ENCODE data around the gene KRTAP5-10.
"Not testable (repeated sequence)": the region's sequence is repeated elsewhere in the genome, so short reads cannot be mapped to it uniquely, and the experiment has no call there.

Gene KRTAP5-10

DNA sequence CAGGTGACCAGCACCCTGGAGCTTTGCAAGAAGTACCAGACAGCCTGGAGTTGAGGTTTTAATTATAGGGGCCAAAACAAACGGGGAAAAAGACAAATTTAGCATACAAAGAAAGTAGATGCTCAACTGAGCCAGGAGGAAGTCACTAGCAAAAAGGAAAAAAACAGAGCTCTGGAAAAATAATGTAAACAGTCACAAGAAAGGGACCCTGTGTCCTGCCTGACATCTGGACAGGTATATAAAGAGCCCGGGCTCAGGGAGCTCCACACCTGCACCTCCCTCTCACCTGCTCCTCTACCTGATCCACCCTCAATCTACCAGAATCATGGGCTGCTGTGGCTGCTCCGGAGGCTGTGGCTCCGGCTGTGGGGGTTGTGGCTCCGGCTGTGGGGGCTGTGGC is at the start of gene KRTAP5-10:
Gene KRTAP5-10, plus strand, starts transcription at position 301 of the 400 bp plus-strand sequence. Its CDS starts 25 bp downstream, at position 326.
- DNase-seq (ENCODE audit: low spot score): no peak

DNA sequence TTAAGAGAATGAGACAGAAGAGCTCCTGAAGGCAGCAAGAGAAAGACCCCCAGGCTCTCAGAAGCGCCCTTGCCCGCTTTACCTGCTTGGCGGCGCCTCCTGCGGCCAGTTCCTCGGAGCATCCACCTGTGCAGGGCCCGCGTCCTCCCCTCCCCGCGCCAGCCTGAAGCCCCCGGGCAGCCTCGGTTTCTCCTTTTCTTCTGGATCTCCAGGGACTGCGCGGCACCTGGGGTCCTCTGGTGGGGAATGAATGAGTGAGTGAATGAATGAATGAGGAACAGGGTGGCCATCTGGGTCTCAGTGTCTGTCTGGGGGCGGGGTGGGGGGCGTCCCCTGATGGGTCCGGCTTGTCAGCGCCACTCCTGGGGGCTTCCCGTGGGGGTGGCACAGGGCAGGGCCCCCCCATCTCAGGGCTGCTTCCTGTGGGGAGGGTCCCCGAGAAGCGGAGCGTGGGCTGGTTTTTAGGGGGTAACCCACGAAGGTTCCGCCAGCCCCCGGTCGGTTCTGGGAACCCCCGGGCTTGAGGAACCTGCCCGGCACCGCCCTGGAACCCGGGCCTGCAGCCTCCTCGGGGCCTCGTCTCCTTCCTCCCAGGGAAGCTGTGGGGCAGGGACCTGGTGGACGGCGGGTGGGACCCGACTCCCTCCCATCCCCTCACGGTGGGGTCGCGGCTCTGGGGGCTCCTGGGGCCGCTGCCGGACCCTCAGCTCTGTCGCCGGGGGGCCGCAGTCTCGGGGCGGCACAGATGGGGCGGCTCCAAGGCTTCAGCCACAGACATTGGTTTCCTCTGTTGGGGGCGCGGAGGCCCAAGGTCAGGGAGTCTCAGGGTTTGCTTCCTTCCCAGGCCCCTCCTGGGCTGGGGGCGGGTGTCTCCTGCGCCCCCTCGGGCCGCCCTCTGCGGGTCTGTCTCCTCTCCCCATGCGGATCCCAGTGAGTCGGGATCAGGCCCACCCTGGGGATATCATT is 46.6 kb upstream of the KRTAP5-10 start:
- no peak for DNase-seq (ENCODE audit: low spot score)

DNA sequence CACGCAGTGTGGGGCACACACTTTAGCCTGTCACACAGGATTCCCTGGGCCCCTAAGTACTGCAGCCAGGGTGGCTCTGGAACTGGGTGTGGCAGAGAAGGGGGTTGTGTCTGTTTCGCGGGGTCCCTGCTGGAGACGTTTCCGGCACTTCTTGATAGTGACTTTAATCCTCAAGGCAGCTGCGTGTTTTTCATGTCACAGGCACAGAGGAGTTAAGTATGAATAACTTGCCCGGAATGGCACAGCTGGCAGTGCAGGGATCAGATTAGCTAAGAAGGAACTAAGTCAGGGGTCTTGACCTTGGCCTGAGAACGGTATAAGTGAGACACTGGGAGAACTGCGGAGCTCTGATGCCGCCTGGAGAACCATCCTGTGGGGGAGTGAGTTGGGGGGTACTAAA is 45.8 kb upstream of the KRTAP5-10 start:
- DNase-seq (ENCODE audit: low spot score): no peak

DNA sequence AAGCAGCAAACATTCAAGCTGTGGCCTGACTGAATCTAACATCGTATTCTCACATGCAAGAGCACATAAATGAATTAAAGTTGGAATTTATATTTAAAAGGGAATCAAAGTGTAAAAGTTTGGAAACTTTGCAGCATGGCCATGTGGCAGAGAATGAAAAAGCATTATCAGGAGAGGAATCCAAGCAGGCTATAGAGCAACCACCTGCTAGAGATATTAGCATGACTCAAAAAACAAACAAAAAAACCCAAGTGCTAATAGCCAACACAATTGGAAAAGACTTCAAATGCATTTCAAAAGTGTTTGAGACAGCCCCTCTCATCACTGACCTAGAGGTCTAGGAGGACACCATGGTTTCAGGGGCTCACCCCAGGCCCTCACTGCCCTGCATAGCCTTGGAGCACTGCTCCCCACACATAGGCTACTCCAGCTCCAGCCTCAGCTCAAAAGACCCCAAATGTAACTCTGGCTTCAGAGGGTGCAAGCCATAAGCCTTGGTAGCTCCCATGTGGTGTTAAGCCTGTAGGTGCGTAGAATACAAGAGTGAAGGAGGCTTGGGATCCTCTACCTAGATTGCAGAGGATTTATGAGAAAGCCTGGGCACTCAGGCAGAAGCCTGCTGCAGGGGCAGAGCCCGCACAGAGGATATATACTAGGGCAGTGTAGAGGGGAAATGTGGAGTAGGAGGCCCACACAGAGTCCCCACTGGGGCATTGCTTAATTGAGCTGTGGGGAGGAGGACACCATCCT is 40.0 kb upstream of the KRTAP5-10 start:
- no peak for DNase-seq (ENCODE audit: low spot score)

- DNase-seq (ENCODE audit: low spot score): no peak
Observed at GRCh38 chr11:71525938-71526495, 39.3 kb upstream of the KRTAP5-10 start.

DNA sequence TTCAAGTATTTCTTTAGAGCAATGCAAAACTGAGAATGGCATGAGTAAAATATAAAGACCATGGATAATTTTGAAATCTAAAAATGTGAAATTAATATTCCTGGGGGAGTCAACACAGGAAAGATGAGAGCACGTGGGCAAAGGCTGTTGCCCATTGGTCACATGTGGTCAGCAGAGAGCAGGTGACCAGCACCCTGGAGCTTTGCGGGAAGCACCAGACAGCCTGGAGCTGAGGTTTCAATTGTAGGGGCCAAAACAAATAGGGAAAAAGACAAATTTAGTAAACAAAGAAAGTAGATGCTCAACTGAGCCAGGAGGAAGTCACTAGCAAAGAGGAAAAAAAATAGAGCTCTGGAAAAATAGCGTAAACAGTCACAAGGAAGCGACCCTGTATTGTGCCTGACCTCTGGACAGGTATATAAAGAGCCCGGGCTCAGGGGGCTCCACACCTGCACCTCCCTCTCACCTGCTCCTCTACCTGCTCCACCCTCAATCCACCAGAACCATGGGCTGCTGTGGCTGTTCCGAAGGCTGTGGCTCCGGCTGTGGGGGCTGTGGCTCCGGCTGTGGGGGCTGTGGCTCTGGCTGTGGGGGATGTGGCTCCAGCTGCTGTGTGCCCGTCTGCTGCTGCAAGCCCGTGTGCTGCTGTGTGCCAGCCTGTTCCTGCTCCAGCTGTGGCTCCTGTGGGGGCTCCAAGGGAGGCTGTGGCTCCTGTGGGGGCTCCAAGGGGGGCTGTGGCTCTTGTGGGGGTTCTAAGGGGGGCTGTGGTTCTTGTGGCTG is 38.4 kb upstream of the KRTAP5-10 start, which contains the start of gene KRTAP5-7:
Gene KRTAP5-7, plus strand, starts transcription at position 472 of the 780 bp plus-strand sequence. Its CDS starts 34 bp downstream, at position 506.
- DNase-seq (ENCODE audit: low spot score): not testable (repeated sequence)

GRCh38 chr11:71527576-71528210 is 37.7 kb upstream of the KRTAP5-10 start:
- DNase-seq (ENCODE audit: low spot score): no peak

DNA sequence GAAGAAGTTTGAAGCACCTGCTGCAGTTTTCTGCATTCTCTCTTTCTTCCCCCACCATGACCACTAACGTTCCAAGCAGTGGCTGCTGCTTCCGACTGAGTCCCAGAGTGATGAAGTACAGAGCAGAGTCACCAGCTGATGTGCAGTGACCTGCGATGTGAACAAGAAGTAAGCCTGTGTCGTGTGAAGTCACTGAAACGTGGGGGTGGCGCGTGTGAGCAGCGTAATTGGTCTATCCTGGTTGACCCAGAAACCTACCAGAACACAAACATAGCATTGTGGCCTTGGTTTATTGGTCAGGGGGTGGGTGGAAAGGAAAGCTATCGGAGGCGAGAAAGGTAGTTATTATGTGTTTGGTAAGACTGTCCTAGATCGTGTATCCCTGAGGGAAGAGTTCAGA is 34.8 kb upstream of the KRTAP5-10 start:
- no peak for DNase-seq (ENCODE audit: low spot score)

DNA sequence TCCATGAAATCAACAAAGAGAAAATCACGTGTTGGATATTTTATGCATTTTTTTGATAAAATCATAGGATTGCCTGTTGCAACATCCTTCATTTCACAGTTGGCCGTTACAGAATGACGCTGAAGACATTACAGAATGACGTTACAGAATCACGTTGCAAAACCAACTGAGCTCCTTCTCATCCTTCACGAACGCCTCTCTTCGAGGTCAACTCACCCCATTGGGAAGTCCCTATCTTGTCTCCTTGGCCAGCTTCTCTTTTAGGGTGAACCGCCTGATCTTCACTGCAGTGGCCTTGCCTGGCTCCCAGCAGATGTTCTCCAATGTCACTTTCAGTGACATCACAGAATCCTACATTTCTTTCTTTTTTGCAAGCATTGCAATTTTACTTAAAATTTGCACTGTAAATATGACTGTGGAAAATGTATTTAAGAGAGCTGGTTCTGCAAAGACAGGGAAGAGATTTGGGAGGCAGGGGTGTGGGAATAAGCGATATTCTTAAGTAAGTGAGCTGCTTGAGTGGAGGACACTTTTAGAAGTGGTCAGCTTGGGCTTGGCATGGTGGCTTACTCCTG is 33.2 kb upstream of the KRTAP5-10 start:
- DNase-seq (ENCODE audit: low spot score): no peak

GRCh38 chr11:71534711-71535608 is 30.4 kb upstream of the KRTAP5-10 start:
- not testable (repeated sequence) for DNase-seq (ENCODE audit: low spot score)

GRCh38 chr11:71535825-71536224 is 29.5 kb upstream of the KRTAP5-10 start:
- DNase-seq (ENCODE audit: low spot score): no peak

- DNase-seq (ENCODE audit: low spot score): no peak
Observed at GRCh38 chr11:71537537-71537936, 27.8 kb upstream of the KRTAP5-10 start.

DNA sequence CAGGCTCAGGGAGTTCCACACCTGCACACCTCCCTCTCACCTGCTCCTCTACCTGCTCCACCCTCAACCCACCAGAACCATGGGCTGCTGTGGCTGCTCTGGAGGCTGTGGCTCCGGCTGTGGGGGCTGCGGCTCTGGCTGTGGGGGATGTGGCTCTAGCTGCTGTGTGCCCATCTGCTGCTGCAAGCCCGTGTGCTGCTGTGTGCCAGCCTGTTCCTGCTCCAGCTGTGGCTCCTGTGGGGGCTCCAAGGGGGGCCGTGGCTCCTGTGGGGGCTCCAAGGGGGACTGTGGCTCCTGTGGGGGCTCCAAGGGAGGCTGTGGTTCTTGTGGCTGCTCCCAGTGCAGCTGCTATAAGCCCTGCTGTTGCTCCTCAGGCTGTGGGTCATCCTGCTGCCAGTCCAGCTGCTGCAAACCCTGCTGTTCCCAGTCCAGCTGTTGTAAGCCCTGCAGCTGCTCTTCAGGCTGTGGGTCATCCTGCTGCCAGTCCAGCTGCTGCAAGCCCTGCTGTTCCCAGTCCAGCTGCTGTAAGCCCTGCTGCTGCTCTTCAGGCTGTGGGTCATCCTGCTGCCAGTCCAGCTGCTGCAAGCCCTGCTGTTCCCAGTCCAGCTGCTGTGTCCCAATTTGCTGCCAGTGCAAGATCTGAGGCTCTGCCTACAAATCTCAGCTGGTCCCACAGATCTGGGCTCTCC is 27.2 kb upstream of the KRTAP5-10 start, which contains the start of gene KRTAP5-8:
Gene KRTAP5-8, plus strand, starts transcription at position 49 of the 689 bp plus-strand sequence. Its CDS starts 31 bp downstream, at position 80.
- not testable (repeated sequence) for DNase-seq (ENCODE audit: low spot score)

DNA sequence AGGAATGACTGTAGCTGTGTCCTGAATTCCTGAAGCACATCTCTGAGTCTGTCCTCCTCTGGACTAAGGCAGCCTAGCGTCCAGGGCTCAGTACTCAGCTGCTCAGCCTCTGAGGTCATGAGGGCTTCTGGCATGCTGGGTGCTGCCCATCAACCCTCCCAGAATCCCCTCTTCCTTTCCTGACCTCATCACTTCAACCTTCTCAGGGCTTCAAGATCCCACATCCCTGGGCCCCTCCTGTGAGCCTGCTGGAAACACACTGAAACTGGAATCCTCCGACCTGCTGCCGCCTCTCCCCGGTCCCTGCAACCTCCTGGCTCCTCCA is 26.7 kb upstream of the KRTAP5-10 start:
- DNase-seq (ENCODE audit: low spot score): no peak

GRCh38 chr11:71539017-71539416 is 26.3 kb upstream of the KRTAP5-10 start:
- no peak for DNase-seq (ENCODE audit: low spot score)

- not testable (repeated sequence) for DNase-seq (ENCODE audit: low spot score)
Observed at GRCh38 chr11:71539971-71540370, 25.4 kb upstream of the KRTAP5-10 start.

DNA sequence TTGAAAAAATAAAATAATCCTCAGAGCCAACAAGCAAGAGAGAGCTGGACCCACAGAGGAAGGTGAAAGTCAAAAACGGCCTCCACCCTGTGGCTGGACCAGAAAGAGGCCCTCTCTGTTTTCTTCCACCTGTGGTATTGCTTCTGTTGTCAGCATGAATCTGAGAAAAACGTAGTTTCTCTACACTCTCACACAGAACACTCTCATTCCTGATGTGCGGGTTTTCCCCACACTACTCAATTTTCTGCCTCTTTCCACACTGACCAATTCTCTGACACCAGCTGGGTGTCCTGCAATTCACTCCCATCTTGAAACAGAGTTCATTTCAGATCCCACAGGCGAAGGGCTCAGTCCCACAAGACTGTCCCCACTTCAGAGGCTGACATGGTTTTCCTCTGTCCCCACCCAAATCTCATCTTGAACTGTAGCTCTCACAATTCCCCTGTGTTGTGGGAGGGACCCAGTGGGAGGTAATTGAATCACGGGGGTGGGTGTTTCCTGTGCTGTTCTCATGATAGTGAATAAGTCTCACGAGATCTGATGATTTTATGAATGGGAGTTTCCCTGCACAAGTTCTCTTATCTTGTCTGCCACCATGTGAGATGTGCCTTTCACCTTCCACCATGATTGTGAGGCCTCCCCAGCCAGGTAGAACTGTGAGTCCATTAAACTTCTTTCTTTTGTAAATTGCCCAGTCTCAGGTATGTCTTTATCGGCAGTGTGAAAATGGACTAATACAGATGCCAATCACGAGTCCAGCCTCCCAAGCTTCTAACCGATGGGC is 24.6 kb upstream of the KRTAP5-10 start:
- not testable (repeated sequence) for DNase-seq (ENCODE audit: low spot score)

DNA sequence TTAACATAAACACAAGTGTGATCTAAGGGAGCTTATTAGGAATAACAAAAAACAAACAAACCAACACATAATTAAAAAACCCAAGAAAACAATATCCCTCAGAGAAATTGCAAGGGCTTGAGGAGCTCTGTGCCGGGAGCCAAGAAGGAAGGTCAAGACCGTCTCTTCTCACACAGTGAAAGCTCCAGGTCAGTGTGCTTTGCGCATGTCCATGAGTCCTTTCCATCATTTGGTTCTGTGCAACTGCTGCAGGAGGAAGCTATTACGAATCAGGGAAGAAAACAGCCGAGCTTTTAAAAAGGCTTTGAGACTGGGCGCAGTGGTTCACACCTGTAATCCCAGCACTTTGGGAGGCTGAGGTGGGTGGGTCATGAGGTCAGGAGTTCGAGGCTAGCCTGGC is 23.0 kb upstream of the KRTAP5-10 start:
- no peak for DNase-seq (ENCODE audit: low spot score)
